Stimulated activated CD4-positive, alpha-beta T cell treated with anti-CD3 and anti-CD28 coated beads, TNF-alpha, amount 100 ng/mL, for 4 hours (primary cell): ENCODE data around the gene PRKCA.
A peak's percentile ranks its signal among the peaks of the same experiment; 100 is the strongest.

Experiments used
- DNase-seq, 3 experiments: peaks; one replicate each; pipeline ENCODE4 v3.0.0-alpha.2; 2020; ENCODE audit warnings: low read depth in 3 of 3

Gene PRKCA

GRCh38 chr17:66543526-66543925, 241.1 kb downstream of the PRKCA start:
- no peak for DNase-seq

- DNase-seq = no peak
These were observed 243.5 kb downstream of the PRKCA start for GRCh38 chr17:66545918-66546317.

- no peak for DNase-seq
These were observed 244.9 kb downstream of the PRKCA start for GRCh38 chr17:66547151-66547865.

DNA sequence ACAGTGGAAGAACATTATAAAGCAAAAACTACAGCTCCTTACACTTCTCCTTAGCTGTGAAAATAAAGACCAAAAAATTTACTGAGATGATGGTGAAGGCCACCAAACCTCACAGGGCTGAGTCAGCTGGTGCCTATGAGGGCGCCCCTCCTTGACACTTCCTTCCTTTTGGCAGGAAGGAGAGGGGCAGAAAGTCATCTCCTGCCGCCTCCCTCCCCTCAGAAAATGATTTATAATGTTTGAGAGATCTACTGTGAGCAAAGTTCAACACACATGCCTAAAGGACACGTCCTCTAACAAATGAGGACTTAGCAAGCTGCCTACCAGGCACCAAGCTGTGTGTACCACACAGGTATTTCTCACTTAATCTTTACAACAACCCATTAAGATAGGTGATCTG, 245.7 kb downstream of the PRKCA start:
- peak in 1 of 3 experiments; percentile 10 for DNase-seq

DNA sequence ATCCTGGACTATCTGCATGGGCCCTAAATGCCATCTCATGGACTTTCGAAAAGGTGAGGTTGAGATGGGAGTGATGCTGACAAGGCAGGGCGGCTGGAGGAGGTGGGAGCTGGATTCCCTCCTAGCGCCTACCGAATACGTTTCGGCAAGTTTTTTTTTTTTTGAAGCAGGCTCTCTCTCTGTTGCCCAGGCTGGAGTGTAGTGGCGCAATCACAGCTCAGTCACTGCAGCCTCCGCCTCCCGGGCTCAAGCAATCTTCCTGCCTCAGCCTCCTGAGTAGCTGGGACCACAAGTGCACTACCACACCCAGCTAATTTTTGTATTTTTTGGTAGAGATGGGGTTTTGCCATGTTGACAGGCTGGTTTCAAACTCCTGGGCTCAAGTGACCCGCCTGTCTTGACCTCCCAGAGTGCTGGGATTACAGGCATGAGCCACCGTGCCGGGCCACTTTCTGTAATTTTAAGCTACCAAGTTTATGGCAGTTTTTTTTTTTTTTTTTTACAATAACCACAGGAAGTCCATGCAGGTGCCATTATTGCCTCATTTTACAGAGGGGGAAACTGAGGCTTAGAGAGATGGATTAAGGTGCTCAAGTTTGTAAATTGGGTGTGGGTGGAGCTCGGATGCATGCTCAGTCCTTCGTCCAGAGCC, 246.4 kb downstream of the PRKCA start:
- DNase-seq = no peak

DNA sequence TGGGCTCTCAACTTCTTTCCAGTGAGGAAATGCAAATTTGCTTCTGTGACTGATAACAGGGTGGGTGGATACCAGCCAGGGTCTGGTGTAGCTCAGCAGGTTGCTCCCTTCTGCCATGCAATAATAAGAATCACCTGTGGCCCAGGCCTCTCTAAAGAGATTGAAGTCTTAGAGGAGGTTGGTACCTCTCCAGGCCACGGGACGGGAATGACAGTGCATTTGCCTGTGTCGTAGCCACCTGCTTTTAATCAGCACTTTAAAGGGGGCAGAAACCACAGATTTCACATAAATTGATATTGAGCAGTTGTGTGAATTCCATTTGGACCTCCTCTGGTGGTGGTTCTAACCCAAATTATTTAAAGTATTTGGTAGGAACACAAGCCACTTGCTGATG, 246.9 kb downstream of the PRKCA start:
- DNase-seq = no peak

GRCh38 chr17:66549731-66550207, 247.4 kb downstream of the PRKCA start:
- no peak for DNase-seq

DNA sequence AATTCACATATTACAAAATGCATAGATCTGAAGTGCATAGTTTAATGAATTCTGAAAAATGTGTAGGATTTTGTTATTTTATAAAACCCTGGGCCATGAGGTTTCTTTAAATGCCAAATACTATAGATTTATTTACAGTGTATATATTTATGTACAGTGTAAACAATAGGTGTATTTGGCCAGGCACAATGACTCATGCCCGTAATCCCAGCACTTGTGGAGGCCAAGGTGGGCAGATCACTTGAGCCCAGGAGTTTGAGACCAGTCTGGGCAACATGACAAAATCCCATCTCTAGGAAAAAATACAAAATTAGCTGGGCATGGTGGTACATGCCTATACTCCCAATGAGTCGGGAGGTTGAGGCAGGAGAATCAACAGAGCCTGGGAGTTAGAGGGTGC, 249.4 kb downstream of the PRKCA start:
- no peak for DNase-seq

GRCh38 chr17:66552371-66552770, 250.0 kb downstream of the PRKCA start:
- no peak for DNase-seq

DNA sequence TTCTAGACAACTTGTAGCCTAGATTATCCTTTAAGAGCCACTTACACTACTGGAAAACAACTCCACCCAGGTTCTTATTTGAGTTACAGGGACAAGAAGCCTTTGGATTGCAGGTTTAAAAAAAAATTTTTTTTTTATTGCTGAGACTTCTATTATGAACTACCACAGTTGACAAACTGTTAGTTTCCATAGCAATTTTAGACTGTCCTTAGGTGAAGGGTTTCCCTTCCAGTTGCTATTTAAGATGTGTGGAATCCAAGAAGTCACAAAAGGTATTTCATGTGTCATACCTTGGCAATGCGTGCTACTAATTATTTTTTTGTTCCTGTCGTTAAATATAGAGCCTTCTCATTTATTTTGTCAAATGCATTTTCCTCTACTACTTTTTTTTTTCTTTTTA, 253.2 kb downstream of the PRKCA start:
- no peak for DNase-seq

DNA sequence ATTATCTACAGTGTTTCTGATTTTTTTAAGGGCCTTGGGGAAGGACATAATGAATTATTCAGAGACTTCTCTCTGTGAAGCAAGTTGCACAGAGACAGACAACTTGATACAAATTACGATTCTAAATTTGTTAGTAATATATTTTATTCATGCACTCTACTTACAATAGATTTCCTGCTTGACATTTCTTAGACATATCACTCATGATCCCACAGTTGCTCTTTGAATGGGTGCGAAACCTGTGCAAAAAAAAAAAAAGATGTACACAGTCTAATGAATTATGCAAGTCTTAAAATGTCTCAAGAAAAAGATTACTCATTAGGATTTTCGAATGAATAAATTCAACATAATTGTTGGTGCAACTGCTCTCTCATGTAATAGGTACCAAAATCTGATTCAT, 254.8 kb downstream of the PRKCA start:
- DNase-seq = no peak

GRCh38 chr17:66557886-66558285, 255.5 kb downstream of the PRKCA start:
- DNase-seq = no peak

- DNase-seq = no peak
These were observed 258.3 kb downstream of the PRKCA start for GRCh38 chr17:66560691-66561090.

- DNase-seq = no peak
These were observed 259.7 kb downstream of the PRKCA start for GRCh38 chr17:66562119-66562518.

- no peak for DNase-seq
These were observed 262.6 kb downstream of the PRKCA start for GRCh38 chr17:66564992-66565465.

GRCh38 chr17:66567234-66568170, 265.1 kb downstream of the PRKCA start:
- peak; percentile 67 to 79 (median 72) for DNase-seq

GRCh38 chr17:66569572-66569971, 267.2 kb downstream of the PRKCA start:
- no peak for DNase-seq

GRCh38 chr17:66570447-66571195, 268.2 kb downstream of the PRKCA start:
- DNase-seq = no peak

GRCh38 chr17:66571745-66572144, 269.3 kb downstream of the PRKCA start:
- no peak for DNase-seq

DNA sequence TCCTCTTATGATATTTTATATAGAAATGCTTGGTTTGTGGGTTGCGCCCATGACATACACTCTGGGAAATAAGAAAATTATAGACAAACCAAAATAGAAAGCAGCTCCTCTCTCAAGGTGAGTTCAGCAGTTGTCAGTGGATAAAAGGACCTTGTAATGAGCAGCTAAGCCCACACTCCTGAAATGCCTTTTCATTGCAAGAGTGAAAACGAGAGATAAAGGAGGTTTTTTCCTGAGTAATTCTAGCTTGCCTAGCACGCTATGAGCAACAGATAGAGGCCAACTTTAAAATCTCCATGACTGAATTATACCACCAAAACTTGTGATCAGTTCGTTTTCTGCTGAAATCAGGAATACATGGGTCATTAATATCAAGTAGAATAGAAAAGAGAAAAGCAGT, 270.7 kb downstream of the PRKCA start:
- DNase-seq = no peak

DNA sequence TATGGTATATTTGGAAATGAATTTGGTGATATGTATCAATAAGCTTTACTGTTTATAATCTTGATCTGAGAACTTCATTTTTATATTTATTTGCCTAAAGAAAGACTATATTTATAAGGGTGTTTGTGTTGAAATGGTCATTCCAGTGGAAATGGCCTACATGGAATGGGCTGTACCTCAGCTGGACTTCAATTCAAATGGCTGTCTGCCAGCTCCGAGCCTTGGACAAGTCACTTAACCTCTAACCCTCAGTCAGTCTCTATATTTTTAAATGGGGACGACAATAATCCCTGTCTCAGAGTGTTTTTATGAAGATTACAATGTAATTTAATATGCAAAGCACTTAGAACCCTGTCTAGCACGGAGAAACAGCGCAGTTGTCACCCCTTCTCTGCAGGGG, 271.7 kb downstream of the PRKCA start:
- DNase-seq = no peak
